Jurkat, Clone E6-1 (cell line): ENCODE results near the gene EEA1.

Experiments used
- DNase-seq: peaks from one replicate; pipeline ENCODE4 v3.0.0-alpha.2; 2011; ENCODE audit warnings: low read depth, low spot score
- H3K4me3 ChIP-seq: 2 replicates; pipeline ENCODE4 v1.5.1; 2011; ENCODE audit warnings: mild to moderate bottlenecking, low read length, control low read depth, moderate library complexity

Gene EEA1

DNA sequence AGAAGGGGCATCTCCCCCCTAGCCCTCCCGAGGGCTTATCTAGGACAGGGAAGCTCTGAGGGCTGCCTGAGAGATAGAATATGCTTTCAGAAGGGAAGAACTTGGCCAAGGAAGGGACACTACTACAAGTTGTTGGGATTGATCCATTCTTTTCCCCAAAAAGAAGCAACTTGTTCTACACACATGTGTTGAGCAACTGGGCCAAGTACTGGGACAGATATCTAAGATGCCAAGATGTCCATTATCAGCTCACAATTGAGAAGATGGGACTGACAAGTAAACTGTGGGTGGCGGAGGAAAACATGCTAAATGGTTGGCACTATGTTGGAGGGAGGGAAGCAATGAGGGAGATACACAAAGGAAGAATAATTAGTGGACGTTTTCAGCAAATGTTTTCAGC is 195.4 kb downstream of the EEA1 start:
- DNase-seq, result no peak

DNA sequence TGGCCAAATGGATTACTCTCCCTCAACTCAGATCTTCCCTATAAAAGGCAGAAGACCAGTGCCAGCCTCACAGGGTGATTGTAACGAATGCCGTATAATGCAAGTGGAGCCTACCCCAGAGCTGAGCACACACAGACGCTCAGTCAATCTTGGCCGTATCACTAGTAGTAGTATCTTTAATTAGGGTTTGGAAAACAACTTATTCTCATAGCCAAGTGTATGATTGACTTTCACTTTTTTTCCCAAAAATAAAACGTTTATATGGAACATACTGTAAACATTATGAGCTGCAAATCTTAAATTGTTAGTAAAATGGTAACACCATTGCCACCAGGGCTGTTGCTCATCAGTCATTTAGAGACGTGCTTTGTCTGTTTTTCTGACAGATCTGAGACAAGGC is 195.9 kb downstream of the EEA1 start:
- DNase-seq, result no peak
- H3K4me3 ChIP-seq, result no peak overlapping the region

More for the DNA sequence above, 195.4 kb downstream of the EEA1 start:
- H3K4me3 ChIP-seq, result no peak overlapping the region

DNA sequence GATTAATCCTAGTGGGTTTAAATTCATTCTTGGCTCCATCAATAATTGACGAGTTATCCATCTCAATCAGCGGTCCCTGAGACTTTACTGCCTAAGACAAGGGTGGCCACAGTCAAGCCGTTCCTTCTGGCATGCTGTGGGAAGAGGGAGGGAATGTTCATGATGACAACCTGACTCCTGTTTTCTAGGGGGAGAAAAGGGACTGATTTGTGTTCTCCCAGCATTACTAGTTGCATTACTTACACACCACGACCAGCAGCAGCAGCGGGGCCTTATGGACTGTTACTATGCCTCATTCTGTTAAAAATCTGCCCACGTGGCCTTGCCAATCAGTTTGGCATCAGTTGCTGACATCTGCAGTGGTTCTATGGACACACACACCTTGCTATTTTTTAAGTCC is 196.4 kb downstream of the EEA1 start:
- no peak for DNase-seq
- no peak overlapping the region for H3K4me3 ChIP-seq

DNA sequence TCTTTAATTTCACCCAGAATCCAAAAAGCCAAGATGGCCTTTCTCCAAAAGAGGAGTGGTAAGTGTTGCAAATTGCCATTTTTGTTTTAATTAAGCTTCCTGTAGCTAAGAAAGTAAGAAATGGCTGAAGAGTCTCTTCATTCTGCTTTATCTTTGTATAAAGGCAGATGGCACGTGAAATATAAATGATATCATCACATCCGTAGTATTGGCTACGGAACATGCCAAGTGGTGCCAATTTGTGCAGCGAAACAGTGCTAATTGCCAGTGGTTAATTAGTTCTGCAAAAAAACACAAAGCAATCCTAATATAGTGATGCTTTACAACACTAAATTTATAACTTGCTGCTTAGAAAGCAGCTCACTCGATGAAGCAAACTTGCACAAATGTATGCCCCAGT is 196.9 kb downstream of the EEA1 start:
- H3K4me3 ChIP-seq, result no peak overlapping the region
- DNase-seq, result no peak

DNA sequence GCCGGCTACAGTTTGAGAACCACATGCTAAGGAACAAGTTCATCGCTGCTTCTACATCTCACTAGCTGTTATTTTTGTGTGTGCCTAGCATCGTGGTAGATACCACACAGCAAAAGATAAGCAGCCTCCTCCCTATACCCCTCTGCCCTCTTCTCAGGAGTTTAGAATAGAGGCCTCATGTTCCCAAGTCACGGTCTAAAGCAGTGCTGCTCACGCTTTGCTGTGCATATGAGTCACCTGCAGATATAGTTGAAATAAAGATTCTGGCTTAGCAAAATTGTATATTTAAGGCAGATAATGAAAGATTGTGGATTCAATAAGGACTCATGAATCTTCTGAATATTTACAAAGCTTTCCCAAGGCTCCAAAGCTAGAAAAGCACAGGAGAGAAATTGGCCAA is 198.3 kb downstream of the EEA1 start:
- no peak for DNase-seq
- no peak overlapping the region for H3K4me3 ChIP-seq

DNA sequence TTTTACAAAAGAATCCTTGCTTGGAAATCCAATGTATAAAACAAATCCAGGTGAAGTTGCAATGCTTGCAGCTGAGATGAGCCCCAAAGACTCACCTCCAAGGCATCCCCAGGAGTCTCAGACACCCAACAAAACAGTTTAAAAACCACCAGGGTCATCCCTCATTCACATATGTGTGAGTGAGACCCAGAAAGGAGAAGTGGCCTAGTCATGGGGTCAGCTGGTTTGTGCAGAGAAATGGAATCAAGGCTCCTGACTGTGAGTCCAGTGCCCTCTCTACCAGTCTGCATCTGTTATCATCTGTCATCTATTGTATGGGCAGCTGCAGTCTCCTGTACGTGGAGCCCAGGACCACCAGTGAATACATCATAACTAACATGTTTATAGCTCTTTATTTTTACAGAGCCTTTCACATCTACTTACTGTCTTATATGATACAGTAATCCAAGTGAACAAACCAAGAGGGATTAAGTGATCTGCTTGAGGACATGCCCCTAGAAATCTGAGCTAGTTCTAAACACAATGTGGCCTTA is 199.3 kb downstream of the EEA1 start:
- no peak overlapping the region for H3K4me3 ChIP-seq
- DNase-seq, result no peak

- H3K4me3 ChIP-seq, result no peak overlapping the region
- DNase-seq, result no peak
These were observed 202.2 kb downstream of the EEA1 start for GRCh38 chr12:92726850-92727249.

GRCh38 chr12:92722897-92723296 is 206.2 kb downstream of the EEA1 start:
- DNase-seq, result no peak
- no peak overlapping the region for H3K4me3 ChIP-seq

DNA sequence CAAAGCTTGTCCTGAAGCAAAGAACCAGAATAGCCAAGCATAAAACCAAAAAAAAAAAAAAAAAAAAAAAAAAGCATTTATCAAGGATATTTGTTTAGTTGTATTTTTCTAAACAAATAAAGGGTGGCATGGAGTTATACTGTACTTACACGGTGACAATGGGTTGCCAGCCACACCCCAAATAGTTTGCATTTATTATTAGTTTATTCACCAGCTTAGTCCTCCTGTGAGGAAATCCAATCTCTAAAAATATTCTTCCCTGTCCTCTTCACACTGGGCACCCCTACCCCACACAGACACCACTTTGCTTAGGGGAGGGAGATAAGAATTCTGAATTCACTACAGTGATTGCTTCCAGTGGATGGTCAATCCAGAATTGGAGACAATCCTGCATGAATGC is 207.4 kb downstream of the EEA1 start:
- DNase-seq, result no peak

DNA sequence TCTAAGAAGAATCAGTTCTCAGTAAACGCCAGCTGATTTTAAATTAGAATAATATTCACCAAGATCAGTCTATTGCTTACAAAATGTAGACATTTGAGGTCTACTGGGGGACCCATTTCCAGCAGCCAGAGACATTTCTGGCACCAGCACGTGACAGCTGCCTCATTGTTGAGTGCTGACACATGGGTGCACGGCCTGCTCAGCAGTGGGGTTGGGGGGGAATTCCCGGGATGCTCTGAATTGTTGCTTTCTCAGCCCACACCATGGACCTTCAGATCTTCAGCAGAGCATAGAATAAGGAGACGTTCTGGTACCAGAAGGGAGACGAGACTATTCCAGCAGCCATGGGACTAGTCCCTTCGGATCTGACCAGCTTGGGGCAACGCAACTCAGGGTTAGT is 208.0 kb downstream of the EEA1 start:
- no peak for DNase-seq

More for the DNA sequence above, 207.4 kb downstream of the EEA1 start:
- no peak overlapping the region for H3K4me3 ChIP-seq

More for the DNA sequence above, 208.0 kb downstream of the EEA1 start:
- H3K4me3 ChIP-seq, result no peak overlapping the region
